ENCODE results near the gene TRIM24.

TRIM24 gene

DNA sequence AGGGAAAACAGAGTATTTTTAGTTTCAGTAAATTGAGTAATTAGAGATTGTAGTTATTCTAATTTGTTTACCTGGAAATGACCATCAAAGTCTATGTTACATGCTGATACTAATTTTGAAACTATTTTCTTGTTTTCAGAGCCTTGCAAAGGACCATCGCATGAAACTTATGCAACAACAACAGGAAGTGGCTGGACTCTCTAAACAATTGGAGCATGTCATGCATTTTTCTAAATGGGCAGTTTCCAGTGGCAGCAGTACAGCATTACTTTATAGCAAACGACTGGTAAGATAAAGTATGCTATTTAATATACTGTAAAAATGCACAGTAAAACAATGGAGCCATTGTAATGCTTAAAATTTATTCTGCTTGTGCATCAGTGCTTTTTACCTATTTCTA, 78.5 kb downstream of the TRIM24 start:
- DNase-seq (ENCODE audit: low read depth in 2 of 2), result no peak

DNA sequence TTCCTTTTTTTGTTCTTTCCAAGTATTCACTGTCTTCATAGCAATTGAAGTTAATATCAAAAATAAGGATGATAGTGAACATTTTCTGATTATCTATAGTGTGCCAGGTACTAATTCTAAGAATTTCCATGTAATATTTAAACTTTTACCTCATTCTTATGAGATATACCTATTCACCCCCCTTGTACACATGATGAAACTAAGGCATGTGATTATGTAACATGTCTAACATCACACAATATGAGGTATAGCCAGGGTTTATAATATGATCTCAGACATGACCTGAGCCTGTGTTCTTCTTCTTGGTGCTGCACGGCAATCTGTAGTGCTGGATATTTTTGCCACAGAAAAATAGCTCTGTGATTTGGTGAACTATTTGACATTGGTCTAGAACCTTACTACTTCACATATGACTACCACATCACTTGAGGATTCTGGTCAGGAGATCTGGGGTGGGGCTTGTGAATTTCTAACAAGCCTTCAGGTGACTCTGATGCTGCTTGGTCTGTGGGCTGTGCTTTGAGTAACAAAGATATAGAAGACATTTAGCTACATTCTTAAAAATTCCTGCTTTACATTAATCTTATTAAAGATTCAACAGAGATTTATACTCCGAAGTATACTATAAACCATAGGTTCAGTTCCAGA, 79.1 kb downstream of the TRIM24 start:
- no peak for DNase-seq (ENCODE audit: low read depth in 2 of 2)

DNA sequence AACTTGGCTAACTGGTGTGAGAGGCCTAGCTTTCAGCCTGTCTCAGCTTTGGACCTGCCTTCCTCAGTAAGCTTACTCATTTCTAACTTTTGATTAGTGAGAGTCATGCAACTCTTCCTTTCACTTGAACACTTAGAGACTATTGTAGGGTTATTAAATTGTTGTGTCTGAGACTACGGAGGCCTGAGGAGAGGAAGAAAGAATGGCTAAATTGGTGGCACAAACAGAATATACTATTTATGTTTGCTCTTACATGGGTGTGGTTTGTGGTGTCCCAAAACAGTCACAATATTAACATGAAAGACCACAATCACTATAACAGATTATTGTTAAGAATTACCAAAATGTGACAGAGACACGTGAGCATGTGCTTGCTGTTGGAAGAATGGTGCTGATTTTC, 82.1 kb downstream of the TRIM24 start:
- no peak for DNase-seq (ENCODE audit: low read depth in 2 of 2)

DNA sequence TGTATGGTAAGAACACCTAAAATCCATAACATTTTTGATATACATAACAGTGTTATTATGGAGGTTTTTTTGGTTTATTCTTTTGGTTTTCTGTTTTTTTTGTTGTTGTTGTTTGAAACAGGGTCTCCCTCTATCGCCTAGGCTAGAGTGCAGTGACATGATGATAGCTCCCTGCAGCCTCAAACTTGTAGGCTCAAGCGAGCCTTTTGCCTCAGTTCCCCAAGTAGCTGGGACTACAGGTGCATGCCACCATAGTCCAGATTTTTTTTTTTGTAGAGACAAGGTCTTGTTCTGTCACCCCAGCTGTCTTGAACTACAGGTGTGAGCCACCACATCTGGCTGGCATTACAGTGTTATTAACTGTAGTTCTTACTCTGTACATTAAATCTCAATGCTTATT, 83.7 kb downstream of the TRIM24 start:
- no peak for DNase-seq (ENCODE audit: low read depth in 2 of 2)

DNA sequence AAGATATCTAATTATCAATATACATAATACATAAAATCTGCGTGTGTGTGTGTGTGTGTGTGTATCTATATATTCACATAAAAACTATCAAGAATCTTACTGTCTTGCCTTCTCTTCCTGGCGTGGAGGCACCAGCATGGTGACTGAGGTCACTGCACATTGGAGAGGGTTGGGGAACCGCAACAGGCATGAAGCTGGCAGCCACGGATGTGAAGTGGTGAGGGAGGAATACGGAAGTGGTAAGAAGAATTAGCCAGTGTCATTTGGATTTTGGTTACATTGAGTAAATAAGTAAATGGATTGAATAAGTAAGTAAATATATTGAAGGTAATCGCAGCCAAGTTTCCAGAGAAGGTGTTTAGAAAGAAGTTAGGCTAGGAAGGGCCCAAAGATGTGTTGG, 85.1 kb downstream of the TRIM24 start:
- DNase-seq (ENCODE audit: low read depth in 2 of 2), result no peak

DNA sequence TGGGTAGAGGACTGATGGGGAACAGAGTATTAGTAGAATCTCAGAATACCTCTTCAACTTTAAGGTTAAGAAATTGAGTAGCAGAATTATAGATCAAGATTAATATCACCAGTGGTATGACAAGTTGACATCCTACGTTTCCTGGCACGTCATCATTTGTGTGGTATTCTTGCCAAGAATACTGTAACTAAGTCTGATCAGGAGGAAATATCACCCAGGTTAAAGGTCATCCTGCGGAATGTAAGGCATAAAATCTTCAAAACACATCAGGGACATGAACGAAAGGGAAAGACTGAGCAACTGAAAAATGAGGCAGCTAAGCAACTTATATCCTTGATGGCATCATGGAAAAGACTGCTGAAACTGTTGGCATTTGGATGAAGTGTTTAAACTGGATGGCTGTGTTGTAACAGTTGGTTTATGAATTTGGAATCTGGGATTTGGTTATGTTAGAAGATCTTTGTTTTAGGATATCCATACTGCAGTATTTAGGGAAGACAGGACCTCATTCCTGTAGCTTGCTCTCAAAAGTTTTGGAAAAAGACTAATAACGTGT, 86.1 kb downstream of the TRIM24 start:
- no peak for DNase-seq (ENCODE audit: low read depth in 2 of 2)

DNA sequence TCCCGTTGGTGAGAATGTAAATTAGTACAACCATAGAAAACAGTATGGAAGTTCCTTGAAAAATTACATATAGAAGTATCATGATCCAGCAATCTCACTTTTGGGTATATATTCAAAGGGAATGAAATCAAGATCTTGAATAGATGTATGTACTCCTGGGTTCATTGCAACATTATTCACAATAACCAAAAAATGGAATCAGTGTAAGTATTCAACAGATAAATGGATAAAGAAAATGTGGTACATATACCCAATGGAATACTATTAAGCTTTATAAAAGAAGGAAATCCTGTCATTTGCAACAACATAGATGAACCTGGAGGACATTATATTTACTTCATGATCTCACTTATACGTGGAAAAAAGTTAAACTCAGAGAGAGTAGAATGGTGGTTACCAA, 86.8 kb downstream of the TRIM24 start:
- DNase-seq (ENCODE audit: low read depth in 2 of 2), result no peak

DNA sequence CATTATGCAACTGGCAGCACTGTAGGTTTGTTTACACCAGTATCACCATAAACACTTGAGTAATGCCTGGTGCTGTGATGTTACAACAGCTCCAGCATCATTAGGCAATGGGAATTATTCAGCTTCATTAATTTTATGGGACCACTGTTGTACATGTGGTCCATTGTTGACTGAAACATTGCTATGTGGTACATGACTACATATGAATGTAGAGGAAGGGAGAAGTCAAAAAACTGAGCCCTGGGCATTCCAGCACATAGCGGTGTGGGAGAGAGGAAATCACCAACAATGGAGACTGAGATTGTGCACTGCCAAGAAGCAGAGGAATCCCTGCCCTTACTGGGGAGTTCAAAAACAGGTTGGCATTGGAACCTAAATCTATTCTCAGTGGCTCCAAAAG, 89.0 kb downstream of the TRIM24 start:
- no peak for DNase-seq (ENCODE audit: low read depth in 2 of 2)

DNA sequence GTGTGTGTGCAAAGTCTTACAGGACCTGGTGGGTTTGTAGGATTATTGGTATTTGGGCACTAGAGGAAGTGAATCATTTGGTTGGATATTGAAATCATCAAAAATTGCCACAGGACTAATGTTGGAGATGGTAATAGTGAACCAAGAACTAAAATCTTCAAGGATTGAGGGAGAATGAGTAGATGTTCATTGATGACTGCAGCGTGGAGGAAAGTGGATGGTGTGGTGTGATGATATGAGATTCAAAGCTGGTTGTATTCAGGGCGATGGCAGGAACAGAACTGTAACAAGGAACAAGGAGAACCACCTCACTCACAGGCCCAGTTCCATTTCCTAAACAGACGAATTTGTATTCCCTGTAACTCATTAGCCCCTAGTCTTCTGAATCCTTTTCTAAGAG, 90.3 kb downstream of the TRIM24 start:
- no peak for DNase-seq (ENCODE audit: low read depth in 2 of 2)

DNA sequence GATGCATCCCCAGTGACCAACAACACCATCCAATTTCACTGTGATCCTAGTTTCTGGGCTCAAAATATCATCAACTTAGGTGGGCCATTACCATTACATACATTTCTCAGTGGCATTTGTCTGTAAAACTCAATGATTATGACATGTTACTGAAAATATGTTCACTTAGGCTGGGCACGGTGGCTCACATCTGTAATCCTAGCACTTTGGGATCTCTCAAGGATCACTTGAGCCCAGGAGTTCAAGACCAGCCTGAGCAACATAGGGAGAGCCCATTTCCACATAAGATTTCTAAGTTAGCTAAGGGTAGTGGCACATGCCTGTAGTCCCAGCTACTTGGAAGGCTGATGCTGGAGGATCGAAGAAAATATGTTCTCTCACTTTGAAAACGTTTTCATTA, 91.0 kb downstream of the TRIM24 start:
- DNase-seq (ENCODE audit: low read depth in 2 of 2), result no peak

DNA sequence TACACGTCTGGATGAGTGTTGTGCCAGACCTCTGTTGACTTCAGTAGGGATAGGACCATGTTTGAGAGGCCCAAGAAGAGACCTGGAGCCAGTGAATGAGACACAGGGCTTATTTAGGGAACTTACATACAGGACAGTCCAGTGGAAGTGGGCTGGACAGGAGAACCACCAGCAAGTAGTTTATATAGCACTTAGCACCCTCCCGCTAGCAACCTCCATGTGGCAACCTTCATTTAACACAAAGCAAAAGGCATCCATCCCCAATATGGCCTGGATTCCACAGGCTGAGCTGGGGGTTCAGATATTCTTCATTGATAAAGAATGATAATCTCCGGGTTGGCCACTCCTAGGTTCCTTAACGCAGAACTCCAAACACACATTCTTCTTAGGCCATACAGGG, 93.7 kb downstream of the TRIM24 start:
- no peak for DNase-seq (ENCODE audit: low read depth in 2 of 2)

DNA sequence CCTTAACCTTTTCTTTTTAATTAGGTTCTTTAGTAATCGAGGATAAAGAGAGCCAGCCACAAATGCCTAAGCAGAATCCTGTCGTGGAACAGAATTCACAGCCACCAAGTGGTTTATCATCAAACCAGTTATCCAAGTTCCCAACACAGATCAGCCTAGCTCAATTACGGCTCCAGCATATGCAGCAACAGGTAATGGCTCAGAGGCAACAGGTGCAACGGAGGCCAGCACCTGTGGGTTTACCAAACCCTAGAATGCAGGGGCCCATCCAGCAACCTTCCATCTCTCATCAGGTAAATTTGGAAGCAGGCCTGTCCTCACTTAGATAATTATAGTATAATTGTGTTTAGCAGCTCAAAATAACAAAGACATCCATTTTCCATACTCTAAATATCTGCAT, 94.6 kb downstream of the TRIM24 start:
- no peak for DNase-seq (ENCODE audit: low read depth in 2 of 2)

DNA sequence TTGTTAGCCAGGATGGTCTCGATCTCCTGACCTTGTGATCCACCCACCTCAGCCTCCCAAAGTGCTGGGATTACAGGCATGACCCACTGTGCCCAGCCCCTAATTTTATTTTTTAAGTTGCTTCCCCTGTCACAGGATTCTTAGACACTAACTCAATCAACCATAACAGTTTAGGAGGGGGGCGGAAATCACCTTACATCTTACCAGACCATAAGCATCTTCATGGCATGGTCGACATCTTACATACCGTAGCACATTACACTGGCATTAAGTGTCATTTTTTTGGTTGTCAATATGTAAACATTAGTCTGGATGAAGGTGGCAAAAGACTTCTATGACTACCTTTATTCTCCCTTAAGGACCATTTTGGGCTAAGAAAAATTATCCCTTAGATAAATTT, 95.6 kb downstream of the TRIM24 start:
- no peak for DNase-seq (ENCODE audit: low read depth in 2 of 2)

DNA sequence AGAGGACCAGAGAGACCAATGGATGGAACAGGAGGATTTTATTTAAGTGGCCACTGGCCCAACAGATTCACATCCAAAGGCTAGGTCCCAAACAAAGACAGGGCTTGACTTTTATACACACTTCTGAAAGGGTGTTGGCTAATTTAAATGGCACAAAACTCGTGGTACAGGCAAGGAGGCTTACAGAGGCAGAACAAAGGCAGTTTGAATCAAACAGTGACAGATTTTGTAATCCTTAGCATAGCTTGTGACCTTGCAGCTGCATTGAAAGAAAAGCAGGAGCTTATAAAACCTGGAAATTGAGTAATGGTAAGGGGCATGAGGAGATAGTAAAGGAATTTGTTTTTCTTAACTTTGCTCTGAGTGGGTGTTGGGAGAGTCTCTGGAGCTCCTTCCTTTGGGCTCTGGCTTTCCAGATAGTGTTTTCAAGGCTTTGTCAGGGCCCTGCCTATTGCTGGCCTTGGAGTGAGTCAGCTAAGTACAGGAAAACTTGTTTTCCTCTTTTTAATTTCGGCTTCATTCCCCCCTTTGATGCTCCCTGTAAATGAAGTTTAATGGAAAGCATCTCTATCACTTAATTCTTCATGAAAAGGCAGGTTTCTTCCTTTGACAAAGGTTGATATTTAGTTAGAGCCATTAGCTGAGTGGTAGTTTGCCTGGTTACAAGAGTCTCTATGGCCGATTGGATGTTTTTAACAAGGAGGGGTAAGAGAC, 96.9 kb downstream of the TRIM24 start:
- no peak for DNase-seq (ENCODE audit: low read depth in 2 of 2)

DNA sequence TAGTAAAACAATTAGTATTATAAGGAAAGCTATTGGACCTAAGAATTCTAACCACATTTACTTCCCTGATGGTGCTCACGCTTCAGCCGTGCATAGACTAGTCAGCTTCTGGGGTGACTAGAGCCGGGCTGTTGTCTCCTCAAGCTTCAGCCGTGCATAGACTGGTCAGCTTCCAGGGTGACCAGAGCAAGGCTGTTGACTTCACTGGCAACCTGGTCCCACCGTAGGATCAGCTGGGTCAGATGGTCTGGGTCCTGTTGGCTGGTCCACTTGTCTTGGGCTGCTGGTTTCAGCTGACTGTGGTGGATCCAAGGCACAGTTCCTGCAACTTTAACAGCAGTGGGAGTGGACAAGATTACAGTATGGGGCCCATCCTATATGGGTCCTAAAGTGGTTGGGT, 99.4 kb downstream of the TRIM24 start:
- DNase-seq (ENCODE audit: low read depth in 2 of 2), result no peak

DNA sequence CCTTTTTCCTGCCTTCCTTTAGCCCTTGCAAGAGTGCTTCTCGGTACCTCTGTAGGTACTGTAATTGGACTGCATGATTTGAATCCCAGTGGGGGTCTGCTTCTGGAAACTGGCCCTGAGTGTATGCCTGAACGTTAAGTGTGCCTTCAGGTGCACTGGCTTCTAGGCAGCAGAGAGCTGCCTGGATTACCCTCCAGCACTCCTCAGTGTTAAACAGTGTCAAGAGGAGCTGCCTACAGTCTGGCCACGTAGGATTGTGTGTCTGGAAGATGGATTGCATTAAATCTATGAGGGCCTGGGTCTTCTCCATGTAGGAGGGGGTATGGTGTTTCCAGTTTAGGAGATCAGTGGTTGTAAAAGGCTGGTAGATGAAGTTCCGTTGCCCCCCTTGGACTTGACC, 103.7 kb downstream of the TRIM24 start:
- no peak for DNase-seq (ENCODE audit: low read depth in 2 of 2)

DNA sequence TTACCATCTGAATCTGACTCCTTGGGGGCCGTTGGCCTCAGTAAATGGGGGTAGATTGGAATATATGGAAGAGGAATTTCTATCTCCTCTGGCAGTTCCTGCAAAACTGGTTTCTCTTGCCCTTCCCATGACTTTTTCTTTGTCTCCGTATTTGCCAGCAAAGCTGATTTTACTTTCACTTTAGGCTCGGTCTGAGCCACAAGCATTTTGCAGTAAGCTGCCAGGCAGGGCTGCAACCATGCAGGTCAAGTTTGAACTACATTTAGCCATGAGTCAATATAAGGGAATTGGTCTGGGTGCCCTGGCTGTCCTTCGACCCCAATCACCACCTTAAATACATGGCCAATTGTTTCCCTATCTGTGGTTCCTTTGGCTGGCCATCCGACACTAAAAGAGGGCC, 104.3 kb downstream of the TRIM24 start:
- DNase-seq (ENCODE audit: low read depth in 2 of 2), result no peak

DNA sequence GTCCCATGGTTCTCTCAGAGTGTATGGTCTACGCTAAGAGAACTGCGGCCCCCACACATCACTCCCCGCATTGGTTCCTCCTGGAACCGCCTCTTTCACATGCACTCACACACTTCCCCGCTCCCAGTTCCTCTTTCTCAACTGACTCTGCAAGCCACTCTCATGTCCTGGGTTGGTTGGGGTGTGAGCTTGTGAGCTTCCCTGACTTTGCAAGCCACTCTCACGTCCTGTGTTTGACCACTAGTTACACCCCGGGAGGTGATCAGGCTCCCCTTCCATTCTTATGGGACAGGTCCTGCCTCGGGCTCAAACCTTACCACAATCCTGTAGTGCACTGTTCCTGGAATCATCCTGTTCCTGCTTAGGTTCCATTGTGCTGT, 105.0 kb downstream of the TRIM24 start:
- DNase-seq (ENCODE audit: low read depth in 2 of 2), result no peak

DNA sequence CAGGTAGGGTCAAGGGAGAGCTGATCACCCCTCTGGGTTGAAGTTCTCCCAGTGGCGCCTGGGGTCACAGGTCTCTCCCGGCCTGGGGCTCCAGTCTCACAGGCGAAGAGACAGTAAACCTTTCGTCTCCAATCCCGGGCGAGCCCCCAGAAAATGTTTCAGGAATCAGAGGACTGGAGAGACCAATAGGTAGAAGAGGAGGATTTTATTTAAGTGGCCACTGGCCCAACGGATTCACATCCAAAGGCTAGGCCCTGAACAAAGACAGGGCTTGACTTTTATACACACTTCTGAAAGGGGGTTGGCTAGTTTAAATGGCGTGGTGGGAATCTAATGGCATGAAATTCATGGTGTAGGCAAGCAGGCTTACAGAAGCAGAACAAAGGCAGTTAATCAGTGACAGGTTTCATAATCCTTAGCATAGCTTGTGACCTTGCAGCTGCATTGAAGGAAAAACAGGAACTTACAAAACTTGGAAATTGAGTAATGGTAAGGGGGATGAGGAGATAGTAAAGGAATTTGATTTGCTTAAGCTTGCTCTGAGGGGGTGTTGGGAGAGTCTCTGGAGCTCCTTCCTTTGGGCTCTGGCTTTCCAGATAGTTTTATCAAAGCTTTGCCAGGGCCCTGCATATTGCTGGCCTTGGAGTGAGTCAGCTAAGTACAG, 105.5 kb downstream of the TRIM24 start:
- no peak for DNase-seq (ENCODE audit: low read depth in 2 of 2)

DNA sequence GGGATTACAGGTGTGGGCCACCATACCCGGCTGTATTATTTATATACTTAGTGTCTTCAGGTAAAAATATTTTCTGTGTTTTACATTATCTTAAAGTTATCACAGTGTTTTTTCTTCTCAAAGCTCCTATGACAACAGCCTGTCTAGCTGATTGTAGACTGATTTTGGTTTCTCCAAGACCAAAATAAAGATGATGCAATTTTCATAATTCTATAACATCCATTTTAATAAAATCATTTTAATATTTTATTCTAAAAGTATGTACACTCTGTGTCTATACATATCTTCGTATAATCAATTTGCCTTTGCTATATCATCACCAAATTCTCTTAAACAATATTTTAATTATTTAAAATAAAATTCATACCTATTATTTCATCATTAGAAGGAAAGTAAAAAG, 108.6 kb downstream of the TRIM24 start:
- no peak for DNase-seq (ENCODE audit: low read depth in 2 of 2)

DNA sequence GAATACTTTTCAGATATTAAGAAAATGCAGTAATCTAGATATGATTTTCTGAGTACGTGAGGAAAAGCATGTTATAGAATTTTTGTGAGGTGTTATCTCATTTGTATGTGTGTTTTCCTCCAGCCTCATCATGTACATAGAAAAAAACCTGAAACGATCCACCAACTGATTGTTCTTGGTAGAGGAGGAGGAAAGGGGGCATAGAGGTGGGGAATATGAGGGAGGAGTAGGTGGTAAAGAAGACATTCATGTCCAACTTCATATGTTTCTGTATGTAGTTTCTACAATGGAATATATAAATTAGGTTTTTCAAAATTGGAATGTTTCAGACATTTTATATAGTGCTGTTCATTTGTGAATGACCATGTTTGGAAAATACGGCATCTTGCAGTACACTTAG, 109.4 kb downstream of the TRIM24 start:
- DNase-seq (ENCODE audit: low read depth in 2 of 2), result no peak

DNA sequence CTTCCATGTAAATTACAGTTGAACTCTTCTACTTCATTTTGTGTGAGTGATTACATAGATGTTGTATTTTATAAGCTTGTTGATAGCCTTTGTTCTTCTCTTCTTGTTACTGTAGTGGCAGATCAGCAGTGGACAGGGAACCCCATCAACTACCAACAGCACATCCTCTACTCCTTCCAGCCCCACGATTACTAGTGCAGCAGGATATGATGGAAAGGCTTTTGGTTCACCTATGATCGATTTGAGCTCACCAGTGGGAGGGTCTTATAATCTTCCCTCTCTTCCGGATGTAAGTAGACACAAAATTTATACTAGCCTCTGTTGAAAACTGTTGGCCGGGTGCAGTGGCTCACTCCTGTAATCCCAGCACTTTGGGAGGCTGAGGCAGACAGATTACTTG, 110.7 kb downstream of the TRIM24 start:
- no peak for DNase-seq (ENCODE audit: low read depth in 2 of 2)

DNA sequence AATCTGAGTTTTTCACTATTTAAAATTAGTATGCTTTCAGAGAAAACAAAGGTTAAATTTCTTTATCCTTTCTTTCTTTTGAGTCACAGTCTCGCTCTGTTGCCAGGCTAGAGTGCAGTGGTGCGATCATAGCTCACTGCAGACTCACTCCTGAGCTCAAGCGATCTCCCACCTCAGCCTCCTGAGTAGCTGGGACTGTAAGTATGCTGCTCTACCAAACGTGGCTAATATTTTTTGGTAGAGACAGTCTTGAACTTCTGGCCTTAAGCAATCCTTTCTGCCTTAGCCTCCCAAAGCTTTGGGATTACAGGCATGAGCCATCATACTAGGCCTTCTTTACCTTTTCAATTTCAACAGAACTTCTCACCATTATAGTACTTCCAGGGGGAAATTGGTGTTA, 113.7 kb downstream of the TRIM24 start:
- DNase-seq (ENCODE audit: low read depth in 2 of 2), result no peak

Data from stimulated activated CD8-positive, alpha-beta memory T cell treated with anti-CD3 and anti-CD28 coated beads, Interleukin-7, amount 100 ng/mL, for 4 hours (primary cell).